Activated naive CD8-positive, alpha-beta T cell treated with anti-CD3 and anti-CD28 coated beads, Interleukin-2, amount 50 U/mL, for 24 hours (primary cell): ENCODE results near the gene HTT.
A peak's percentile ranks its signal among the peaks of the same experiment; 100 is the strongest.

ENCODE experiments used
- ATAC-seq: fragments of 150-1000 bp; cut with Tn5 transposase; one replicate; pipeline ENCODE4 v1.10.0; 2021
- DNase-seq: peaks from one replicate; pipeline ENCODE4 v3.0.0; 2021
- H3K27ac Mint-ChIP-seq: one replicate; pipeline ENCODE4 v1.8.0; 2021; ENCODE audit warnings: mild to moderate bottlenecking, mixed read lengths
- H3K27me3 Mint-ChIP-seq: one replicate; pipeline ENCODE4 v1.8.0; 2021; ENCODE audit warnings: mixed read lengths
- H3K36me3 Mint-ChIP-seq: one replicate; pipeline ENCODE4 v1.8.0; 2021; ENCODE audit warnings: low read depth, mixed read lengths
- H3K4me1 Mint-ChIP-seq: one replicate; pipeline ENCODE4 v1.8.0; 2021; ENCODE audit warnings: mixed read lengths
- H3K4me3 Mint-ChIP-seq: one replicate; pipeline ENCODE4 v1.8.0; 2021; ENCODE audit warnings: mild to moderate bottlenecking, moderate library complexity, mixed read lengths
- H3K9me3 Mint-ChIP-seq: one replicate; pipeline ENCODE4 v1.8.0; 2021; ENCODE audit warnings: mixed read lengths

Gene HTT

GRCh38 chr4:3287972-3288570 lies 213.6 kb downstream of the HTT start:
- Mint-ChIP-seq H3K27me3 (peaks cover 33% of the 10 kb centered on the region), H3K9me3 (no peaks in the 10 kb centered on the region), H3K27ac (no peak overlapping the region), H3K4me1 (peaks cover 13% of the 10 kb centered on the region), H3K4me3 (no peak overlapping the region), H3K36me3 (no peaks in the 10 kb centered on the region)
- ATAC-seq: no peak
- no peak for DNase-seq

GRCh38 chr4:3288571-3289094 lies 214.2 kb downstream of the HTT start:
- H3K9me3 Mint-ChIP-seq: no peaks in the 10 kb centered on the region
- ATAC-seq: no peak
- peaks cover 34% of the 10 kb centered on the region for H3K27me3 Mint-ChIP-seq

GRCh38 chr4:3290476-3290875 lies 216.0 kb downstream of the HTT start:
- Mint-ChIP-seq H3K27ac (no peak overlapping the region), H3K4me1 (peaks cover 13% of the 10 kb centered on the region), H3K4me3 (peak overlapping the region; percentile 21), H3K36me3 (no peaks in the 10 kb centered on the region), H3K9me3 (no peaks in the 10 kb centered on the region), H3K27me3 (peaks cover 38% of the 10 kb centered on the region)
- DNase-seq: no peak
- no peak for ATAC-seq

More at GRCh38 chr4:3288571-3289094, 214.2 kb downstream of the HTT start:
- Mint-ChIP-seq H3K4me1 (peaks cover 13% of the 10 kb centered on the region), H3K36me3 (no peaks in the 10 kb centered on the region), H3K27ac (no peak overlapping the region), H3K4me3 (no peak overlapping the region)
- no peak for DNase-seq

- no peak overlapping the region for H3K4me3 Mint-ChIP-seq
- H3K9me3 Mint-ChIP-seq: no peaks in the 10 kb centered on the region
- no peak for ATAC-seq
- no peak for DNase-seq
- peaks cover 11% of the 10 kb centered on the region for H3K4me1 Mint-ChIP-seq
- H3K27ac Mint-ChIP-seq: no peak overlapping the region
- peaks cover 38% of the 10 kb centered on the region for H3K27me3 Mint-ChIP-seq
- H3K36me3 Mint-ChIP-seq: no peaks in the 10 kb centered on the region
Measured at GRCh38 chr4:3290889-3291321, 216.4 kb downstream of the HTT start.

- Mint-ChIP-seq H3K4me1 (peaks cover 7% of the 10 kb centered on the region), H3K36me3 (no peaks in the 10 kb centered on the region), H3K9me3 (no peaks in the 10 kb centered on the region), H3K27me3 (peaks cover 42% of the 10 kb centered on the region), H3K4me3 (peak overlapping the region; percentile 85), H3K27ac (peak overlapping the region; percentile 59)
- ATAC-seq (no peak), DNase-seq (no peak)
Measured at GRCh38 chr4:3291411-3291968, 217.0 kb downstream of the HTT start.

- peak; percentile 27 for DNase-seq
- Mint-ChIP-seq H3K4me1 (peaks cover 7% of the 10 kb centered on the region), H3K4me3 (peak overlapping the region; percentile 85), H3K9me3 (no peaks in the 10 kb centered on the region), H3K27me3 (peaks cover 42% of the 10 kb centered on the region), H3K27ac (peak overlapping the region; percentile 59), H3K36me3 (no peaks in the 10 kb centered on the region)
- ATAC-seq: peak; percentile 11
Measured at GRCh38 chr4:3291969-3292570, 217.6 kb downstream of the HTT start.

- Mint-ChIP-seq H3K27me3 (peaks cover 39% of the 10 kb centered on the region), H3K27ac (peak within 1 kb of the TSS; percentile 59), H3K9me3 (peaks cover 1% of the 10 kb centered on the region), H3K36me3 (no peaks in the 10 kb centered on the region), H3K4me1 (peaks cover 7% of the 10 kb centered on the region), H3K4me3 (peak within 1 kb of the TSS; percentile 85)
- peak; percentile 98 for ATAC-seq
- DNase-seq: peak; percentile 92
Measured at GRCh38 chr4:3292571-3293400, 218.3 kb downstream of the HTT start, which contains the start of gene RGS12. RGS12 (plus strand) TSS chr4:3293021; CDS start chr4:3316171, 23,150 bp downstream.
